Ovary (tissue), 3 donors: Measurements from ENCODE around the gene ERGIC2.

Experiments used
- POLR2A ChIP-seq: fragments of 450-650 bp; IDR thresholded peaks from one replicate; pipeline ENCODE4 v1.6.1; 2017; ENCODE audit warnings: antibody characterized with exemption, mild to moderate bottlenecking, moderate library complexity
- TF ChIP-seq, protein P1 (sequence below), 3 donors: fragments of 450-650 bp in 2 of 3; fragments of 200-600 bp in 1 of 3; IDR thresholded peaks; one replicate each; pipeline versions ENCODE4 v1.5.1 to v1.8.0; 2016 to 2022; ENCODE audit warnings: antibody characterized with exemption in 3 of 3, mild to moderate bottlenecking in 1 of 3
- donor health status: DM: no; HTN: no; CAD: no.

DNA sequence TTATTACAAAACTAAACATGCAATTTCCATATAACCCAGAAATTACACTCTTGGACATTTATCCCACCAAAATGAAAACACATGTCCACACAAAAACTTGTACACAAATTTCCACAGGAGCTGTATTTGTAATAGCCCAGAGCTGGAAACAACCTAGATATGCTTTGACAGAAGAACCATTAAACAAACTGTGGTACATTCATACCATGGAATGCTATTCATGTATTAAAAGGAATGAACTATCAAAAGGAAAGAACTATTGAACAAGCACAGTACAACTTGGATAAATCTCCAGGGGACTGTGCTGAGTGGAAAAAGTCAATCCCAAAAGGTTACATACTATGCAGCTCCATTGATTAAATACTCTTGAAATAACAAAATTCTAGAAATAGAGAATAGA is 35.8 kb upstream of the ERGIC2 start:
- no peak for TF ChIP-seq POLR2A
- TF ChIP-seq, protein P1, sequence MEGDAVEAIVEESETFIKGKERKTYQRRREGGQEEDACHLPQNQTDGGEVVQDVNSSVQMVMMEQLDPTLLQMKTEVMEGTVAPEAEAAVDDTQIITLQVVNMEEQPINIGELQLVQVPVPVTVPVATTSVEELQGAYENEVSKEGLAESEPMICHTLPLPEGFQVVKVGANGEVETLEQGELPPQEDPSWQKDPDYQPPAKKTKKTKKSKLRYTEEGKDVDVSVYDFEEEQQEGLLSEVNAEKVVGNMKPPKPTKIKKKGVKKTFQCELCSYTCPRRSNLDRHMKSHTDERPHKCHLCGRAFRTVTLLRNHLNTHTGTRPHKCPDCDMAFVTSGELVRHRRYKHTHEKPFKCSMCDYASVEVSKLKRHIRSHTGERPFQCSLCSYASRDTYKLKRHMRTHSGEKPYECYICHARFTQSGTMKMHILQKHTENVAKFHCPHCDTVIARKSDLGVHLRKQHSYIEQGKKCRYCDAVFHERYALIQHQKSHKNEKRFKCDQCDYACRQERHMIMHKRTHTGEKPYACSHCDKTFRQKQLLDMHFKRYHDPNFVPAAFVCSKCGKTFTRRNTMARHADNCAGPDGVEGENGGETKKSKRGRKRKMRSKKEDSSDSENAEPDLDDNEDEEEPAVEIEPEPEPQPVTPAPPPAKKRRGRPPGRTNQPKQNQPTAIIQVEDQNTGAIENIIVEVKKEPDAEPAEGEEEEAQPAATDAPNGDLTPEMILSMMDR (IDR thresholded peaks at IDR 0.05) = no peak
